HepG2 (cell line): Measurements from ENCODE around the gene STOM. TPM values are rescaled to one million over a fixed set of nuclear protein-coding genes. Genes with fewer than 3 reads are reported as not detected.
A peak's percentile ranks its signal among the peaks of the same experiment; 100 is the strongest.

Source experiments
- ATF4 ChIP-seq, 2 experiments: fragments of 450-650 bp in 1 of 2; sonication (generic) in 1 of 2; formaldehyde crosslinking; IDR thresholded peaks; 2 replicates each; pipeline versions ENCODE4 v1.5.0 to v1.8.0; 2020 to 2022; ENCODE audit warnings: mild to moderate bottlenecking in 1 of 2, missing genetic modification reagents in 1 of 2
- GABPA ChIP-seq, 2 experiments: IDR thresholded peaks; 2 replicates each; pipeline ENCODE4 v1.6.1; 2011 to 2016; ENCODE audit warnings: low read depth in 2 of 2, low read length in 1 of 2, missing biosample characterization in 1 of 2, missing genetic modification characterization in 1 of 2
- NCOA5 ChIP-seq: sonication (generic); formaldehyde crosslinking; IDR thresholded peaks from 2 replicates; pipeline ENCODE4 v1.4.0; 2020; ENCODE audit warnings: missing genetic modification reagents
- NKX3-1 ChIP-seq: sonication (generic); formaldehyde crosslinking; IDR thresholded peaks from 2 replicates; pipeline ENCODE4 v1.5.0; 2020; ENCODE audit warnings: missing genetic modification reagents
- RERE ChIP-seq: IDR thresholded peaks from 2 replicates; pipeline ENCODE4 v1.6.1; 2016; ENCODE audit warnings: low read depth, missing genetic modification reagents, missing compliant biosample characterization
- SALL2 ChIP-seq: sonication (generic); formaldehyde crosslinking; IDR thresholded peaks from 2 replicates; pipeline ENCODE4 v1.8.1; 2023; ENCODE audit warnings: mild to moderate bottlenecking, missing genetic modification reagents, inconsistent platforms
- SIX1 ChIP-seq: sonication (generic); formaldehyde crosslinking; IDR thresholded peaks from 2 replicates; pipeline ENCODE4 v1.4.0; 2020; ENCODE audit warnings: missing genetic modification reagents, borderline replicate concordance
- ZBTB25 ChIP-seq: IDR thresholded peaks from 2 replicates; pipeline ENCODE4 v1.6.1; 2018; ENCODE audit warnings: missing genetic modification reagents
- ZBTB7B ChIP-seq: sonication (generic); formaldehyde crosslinking; IDR thresholded peaks from 2 replicates; pipeline ENCODE4 v1.4.0; 2020; ENCODE audit warnings: missing genetic modification reagents
- ZC3H4 ChIP-seq: sonication (generic); formaldehyde crosslinking; IDR thresholded peaks from 2 replicates; pipeline ENCODE4 v1.4.0; 2020; ENCODE audit warnings: missing genetic modification reagents, borderline replicate concordance
- ZNF564 ChIP-seq: sonication (generic); formaldehyde crosslinking; IDR thresholded peaks from 2 replicates; pipeline ENCODE4 v1.8.1; 2023; ENCODE audit warnings: mild to moderate bottlenecking, missing genetic modification reagents
- ZNF607 ChIP-seq: sonication (generic); formaldehyde crosslinking; IDR thresholded peaks from 2 replicates; pipeline ENCODE4 v1.5.1; 2020; ENCODE audit warnings: missing genetic modification reagents, mild to moderate bottlenecking, borderline replicate concordance
- ZNF646 ChIP-seq: sonication (generic); formaldehyde crosslinking; IDR thresholded peaks from 2 replicates; pipeline ENCODE4 v1.9.0; 2021; ENCODE audit warnings: mild to moderate bottlenecking, missing genetic modification reagents
- ZNF747 ChIP-seq: sonication (generic); formaldehyde crosslinking; IDR thresholded peaks from 2 replicates; pipeline ENCODE4 v1.8.1; 2023; ENCODE audit warnings: missing genetic modification reagents, mild to moderate bottlenecking, borderline replicate concordance
- polyA plus RNA-seq, 8 experiments: library from polyadenylated mRNA; depleted of rRNA in 3 of 8; stranded (reverse) in 7 of 8; unstranded in 1 of 8; fragments of >200 nt; fragmentation: Illumina TruSeq in 4 of 8; extraction: Trizol in 4 of 8; gene quantifications; 2 replicates each; pipeline versions ENCODE4 v1.2.1 to v1.2.3, GENCODE V29; 2011 to 2016; ENCODE audit warnings: low read depth in 4 of 8, missing spikeins in 1 of 8, mixed read lengths in 1 of 8; ENCODE audit not compliant: insufficient read depth in 1 of 8
- total RNA-seq, 5 experiments: library from RNA; depleted of rRNA; stranded (reverse); fragments of >200 nt; fragmentation: Illumina TruSeq; extraction: Trizol; gene quantifications; 2 replicates each; pipeline ENCODE4 v1.2.3, GENCODE V29; 2016; ENCODE audit warnings: low read depth in 1 of 5

The STOM gene
- total and polyA plus RNA-seq, 2 of the 13 experiments (the other 11 are each of a cell fraction or from before 2014, with no cell fraction given): 43.6 to 165 TPM

GRCh38 chr9:121372239-121373010 is 2.4 kb upstream of the STOM start (continued):
- TF ChIP-seq NCOA5 (CRISPR knock-in tag): 0 out of 2 replicates have a peak, but pooled peaks have one; percentile 46
- TF ChIP-seq ZBTB25 (CRISPR knock-in tag): peak; percentile 84
- TF ChIP-seq ZNF564 (CRISPR knock-in tag): peak; percentile 13; the same call in 1 of the 2 replicates
- no peak for TF ChIP-seq ZNF646 (CRISPR knock-in tag)
- TF ChIP-seq ZNF607 (CRISPR knock-in tag): no peak
- TF ChIP-seq SIX1: peak; percentile 37; the same call in 1 of the 2 replicates
- 0 out of 2 replicates have a peak, but pooled peaks have one; percentile 28 for TF ChIP-seq ZBTB7B
- 0 out of 2 replicates have a peak, but pooled peaks have one; percentile 45 for TF ChIP-seq SALL2 (CRISPR knock-in tag)
- TF ChIP-seq ATF4 (CRISPR knock-in tag; IDR thresholded peaks at IDR 0.05): peak in 1 of 2 experiments; percentile 82; a peak in 2 of 4 replicates
- peak; percentile 86 for TF ChIP-seq NKX3-1 (CRISPR knock-in tag)
- TF ChIP-seq ZC3H4 (CRISPR knock-in tag): no peak
- peak; percentile 90 for TF ChIP-seq RERE (CRISPR knock-in tag)
- no peak for TF ChIP-seq GABPA (IDR thresholded peaks at IDR 0.05; ENCODE audit: low read depth, low read length)
- no peak for TF ChIP-seq GABPA (CRISPR knock-in tag; IDR thresholded peaks at IDR 0.05; ENCODE audit: low read depth)
- no peak for TF ChIP-seq ZNF747 (CRISPR knock-in tag)
